ENCODE measurements around the gene EPHB2.
"Not testable (repeated sequence)": the region's sequence is repeated elsewhere in the genome, so short reads cannot be mapped to it uniquely, and the experiment has no call there.

Gene EPHB2

GRCh38 chr1:22826604-22827580, 116.3 kb downstream of the EPHB2 start:
- Mint-ChIP-seq H3K27ac (no peak overlapping the region), H3K27me3 (peaks cover 4% of the 10 kb centered on the region), H3K36me3 (ENCODE audit: low read depth) (no peaks in the 10 kb centered on the region)

GRCh38 chr1:22827666-22828483, 117.2 kb downstream of the EPHB2 start:
- Mint-ChIP-seq H3K27ac (no peak overlapping the region), H3K9me3 (no peaks in the 10 kb centered on the region), H3K27me3 (peaks cover 3% of the 10 kb centered on the region), H3K4me1 (ENCODE audit: low read depth) (no peaks in the 10 kb centered on the region), H3K36me3 (ENCODE audit: low read depth) (no peaks in the 10 kb centered on the region), H3K4me3 (no peak overlapping the region)

More at GRCh38 chr1:22826604-22827580, 116.3 kb downstream of the EPHB2 start:
- no peak overlapping the region for H3K4me3 Mint-ChIP-seq
- no peaks in the 10 kb centered on the region for H3K4me1 Mint-ChIP-seq (ENCODE audit: low read depth)
- H3K9me3 Mint-ChIP-seq: no peaks in the 10 kb centered on the region

GRCh38 chr1:22828484-22829308, 118.1 kb downstream of the EPHB2 start:
- H3K27ac Mint-ChIP-seq: no peak overlapping the region
- H3K36me3 Mint-ChIP-seq (ENCODE audit: low read depth): no peaks in the 10 kb centered on the region
- H3K9me3 Mint-ChIP-seq: no peaks in the 10 kb centered on the region
- H3K27me3 Mint-ChIP-seq: peaks cover 3% of the 10 kb centered on the region
- H3K4me1 Mint-ChIP-seq (ENCODE audit: low read depth): no peaks in the 10 kb centered on the region
- H3K4me3 Mint-ChIP-seq: no peak overlapping the region

- Mint-ChIP-seq H3K4me3 (no peak overlapping the region), H3K4me1 (ENCODE audit: low read depth) (no peaks in the 10 kb centered on the region), H3K9me3 (no peaks in the 10 kb centered on the region), H3K27me3 (no peaks in the 10 kb centered on the region), H3K36me3 (ENCODE audit: low read depth) (no peaks in the 10 kb centered on the region), H3K27ac (no peak overlapping the region)
Observed at GRCh38 chr1:22829309-22829989, 118.8 kb downstream of the EPHB2 start.

- Mint-ChIP-seq H3K9me3 (no peaks in the 10 kb centered on the region), H3K36me3 (ENCODE audit: low read depth) (no peaks in the 10 kb centered on the region), H3K27me3 (no peaks in the 10 kb centered on the region), H3K4me1 (ENCODE audit: low read depth) (no peaks in the 10 kb centered on the region), H3K4me3 (no peak overlapping the region), H3K27ac (no peak overlapping the region)
Observed at GRCh38 chr1:22830041-22830566, 119.5 kb downstream of the EPHB2 start.

- no peak overlapping the region for H3K27ac Mint-ChIP-seq
- no peak overlapping the region for H3K4me3 Mint-ChIP-seq
- H3K4me1 Mint-ChIP-seq (ENCODE audit: low read depth): no peaks in the 10 kb centered on the region
- no peaks in the 10 kb centered on the region for H3K9me3 Mint-ChIP-seq
- no peaks in the 10 kb centered on the region for H3K27me3 Mint-ChIP-seq
- no peaks in the 10 kb centered on the region for H3K36me3 Mint-ChIP-seq (ENCODE audit: low read depth)
Observed at GRCh38 chr1:22830757-22831340, 120.2 kb downstream of the EPHB2 start.

GRCh38 chr1:22831729-22832413, 121.2 kb downstream of the EPHB2 start:
- H3K4me1 Mint-ChIP-seq (ENCODE audit: low read depth): no peaks in the 10 kb centered on the region
- no peaks in the 10 kb centered on the region for H3K36me3 Mint-ChIP-seq (ENCODE audit: low read depth)

GRCh38 chr1:22832414-22832786, 121.8 kb downstream of the EPHB2 start:
- H3K27me3 Mint-ChIP-seq: no peaks in the 10 kb centered on the region
- H3K4me3 Mint-ChIP-seq: no peak overlapping the region
- no peak overlapping the region for H3K27ac Mint-ChIP-seq

More at GRCh38 chr1:22831729-22832413, 121.2 kb downstream of the EPHB2 start:
- H3K4me3 Mint-ChIP-seq: no peak overlapping the region
- no peak overlapping the region for H3K27ac Mint-ChIP-seq
- H3K27me3 Mint-ChIP-seq: no peaks in the 10 kb centered on the region
- H3K9me3 Mint-ChIP-seq: no peaks in the 10 kb centered on the region

GRCh38 chr1:22833699-22834098, 123.1 kb downstream of the EPHB2 start:
- Mint-ChIP-seq H3K4me1 (ENCODE audit: low read depth) (no peaks in the 10 kb centered on the region), H3K27ac (no peak overlapping the region)

More at GRCh38 chr1:22832414-22832786, 121.8 kb downstream of the EPHB2 start:
- Mint-ChIP-seq H3K9me3 (no peaks in the 10 kb centered on the region), H3K36me3 (ENCODE audit: low read depth) (no peaks in the 10 kb centered on the region), H3K4me1 (ENCODE audit: low read depth) (no peaks in the 10 kb centered on the region)

GRCh38 chr1:22834420-22834819, 123.8 kb downstream of the EPHB2 start:
- H3K9me3 Mint-ChIP-seq; H3K27me3 Mint-ChIP-seq; H3K36me3 Mint-ChIP-seq (ENCODE audit: low read depth): not testable (repeated sequence)

More at GRCh38 chr1:22833699-22834098, 123.1 kb downstream of the EPHB2 start:
- no peaks in the 10 kb centered on the region for H3K9me3 Mint-ChIP-seq
- H3K27me3 Mint-ChIP-seq: no peaks in the 10 kb centered on the region
- no peak overlapping the region for H3K4me3 Mint-ChIP-seq
- H3K36me3 Mint-ChIP-seq (ENCODE audit: low read depth): no peaks in the 10 kb centered on the region

GRCh38 chr1:22835636-22836319, 125.1 kb downstream of the EPHB2 start:
- Mint-ChIP-seq H3K4me3 (no peak overlapping the region), H3K4me1 (ENCODE audit: low read depth) (no peaks in the 10 kb centered on the region), H3K9me3 (no peaks in the 10 kb centered on the region), H3K36me3 (ENCODE audit: low read depth) (no peaks in the 10 kb centered on the region), H3K27ac (no peak overlapping the region), H3K27me3 (peaks cover 6% of the 10 kb centered on the region)

More at GRCh38 chr1:22834420-22834819, 123.8 kb downstream of the EPHB2 start:
- H3K4me1 Mint-ChIP-seq (ENCODE audit: low read depth); H3K4me3 Mint-ChIP-seq; H3K27ac Mint-ChIP-seq: not testable (repeated sequence)

GRCh38 chr1:22836850-22837249, 126.2 kb downstream of the EPHB2 start:
- Mint-ChIP-seq H3K27ac (no peak overlapping the region), H3K4me3 (no peak overlapping the region), H3K9me3 (no peaks in the 10 kb centered on the region), H3K4me1 (ENCODE audit: low read depth) (no peaks in the 10 kb centered on the region), H3K36me3 (ENCODE audit: low read depth) (no peaks in the 10 kb centered on the region), H3K27me3 (peaks cover 6% of the 10 kb centered on the region)

GRCh38 chr1:22837332-22837731, 126.7 kb downstream of the EPHB2 start:
- Mint-ChIP-seq H3K27ac (no peak overlapping the region), H3K27me3 (peaks cover 6% of the 10 kb centered on the region), H3K4me1 (ENCODE audit: low read depth) (no peaks in the 10 kb centered on the region), H3K9me3 (no peaks in the 10 kb centered on the region), H3K4me3 (no peak overlapping the region), H3K36me3 (ENCODE audit: low read depth) (no peaks in the 10 kb centered on the region)

All from stimulated activated naive CD8-positive, alpha-beta T cell treated with anti-CD3 and anti-CD28 coated beads, Interleukin-15, Interleukin-2, amounts not matched to agents 100 ng/mL and 50 ng/mL, for 24 hours (primary cell).